NCI-H345 treated with DMSO at 0.1 percent for 48 hours (cell line): ENCODE measurements around the gene CARHSP1.
"Not testable (repeated sequence)": the region's sequence is repeated elsewhere in the genome, so short reads cannot be mapped to it uniquely, and the experiment has no call there.

ENCODE experiments used
- DNase-seq: peaks from one replicate; lab custom pipeline; 2025; ENCODE audit not compliant: unreplicated experiment; lab: John Stamatoyannopoulos, UW

The CARHSP1 gene

GRCh38 chr16:8872967-8873865, 4.4 kb upstream of the CARHSP1 start:
- DNase-seq: no peak

- no peak for DNase-seq
Measured at GRCh38 chr16:8872071-8872470, 3.3 kb upstream of the CARHSP1 start.

- not testable (repeated sequence) for DNase-seq
Measured at GRCh38 chr16:8869988-8870241, 1.1 kb upstream of the CARHSP1 start.

- no peak for DNase-seq
Measured at GRCh38 chr16:8869212-8869987, 594 bp upstream of the CARHSP1 start.

GRCh38 chr16:8867932-8868415, 832 bp downstream of the CARHSP1 start:
- DNase-seq: no peak

- no peak for DNase-seq
Measured at GRCh38 chr16:8867216-8867931, 1.4 kb downstream of the CARHSP1 start.

GRCh38 chr16:8866884-8867215, 2.0 kb downstream of the CARHSP1 start:
- DNase-seq: no peak

- no peak for DNase-seq
Measured at GRCh38 chr16:8866118-8866883, 2.5 kb downstream of the CARHSP1 start.

GRCh38 chr16:8865145-8865882, 3.5 kb downstream of the CARHSP1 start:
- DNase-seq: no peak

GRCh38 chr16:8864480-8865110, 4.2 kb downstream of the CARHSP1 start:
- no peak for DNase-seq

GRCh38 chr16:8863594-8864424, 5.0 kb downstream of the CARHSP1 start:
- DNase-seq: no peak

GRCh38 chr16:8862309-8863130, 6.3 kb downstream of the CARHSP1 start:
- DNase-seq: no peak

GRCh38 chr16:8861563-8862308, 7.1 kb downstream of the CARHSP1 start:
- no peak for DNase-seq

- no peak for DNase-seq
Measured at GRCh38 chr16:8859913-8860881, 8.6 kb downstream of the CARHSP1 start.

GRCh38 chr16:8858994-8859912, 9.6 kb downstream of the CARHSP1 start:
- DNase-seq: no peak
